Stimulated activated CD4-positive, alpha-beta T cell treated with anti-CD3 and anti-CD28 coated beads, TNF-alpha, amount 100 ng/mL, for 1 hour (primary cell): ENCODE data around the gene IGDCC3.

Source experiments
- DNase-seq, 3 donors: peaks; one replicate each; pipeline ENCODE4 v3.0.0-alpha.2; 2020; ENCODE audit warnings: low read depth in 3 of 3, low spot score in 1 of 3

The IGDCC3 gene

GRCh38 chr15:65377976-65378366, at the start of gene IGDCC3:
Gene IGDCC3, minus strand, starts transcription at chr15:65378002. Its CDS starts 214 bp downstream, at chr15:65377788.
- DNase-seq, result no peak

- no peak for DNase-seq
Measured at GRCh38 chr15:65426216-65426853, 48.5 kb upstream of the IGDCC3 start.

- DNase-seq, result no peak
Measured at GRCh38 chr15:65424683-65425082, 46.9 kb upstream of the IGDCC3 start.

DNA sequence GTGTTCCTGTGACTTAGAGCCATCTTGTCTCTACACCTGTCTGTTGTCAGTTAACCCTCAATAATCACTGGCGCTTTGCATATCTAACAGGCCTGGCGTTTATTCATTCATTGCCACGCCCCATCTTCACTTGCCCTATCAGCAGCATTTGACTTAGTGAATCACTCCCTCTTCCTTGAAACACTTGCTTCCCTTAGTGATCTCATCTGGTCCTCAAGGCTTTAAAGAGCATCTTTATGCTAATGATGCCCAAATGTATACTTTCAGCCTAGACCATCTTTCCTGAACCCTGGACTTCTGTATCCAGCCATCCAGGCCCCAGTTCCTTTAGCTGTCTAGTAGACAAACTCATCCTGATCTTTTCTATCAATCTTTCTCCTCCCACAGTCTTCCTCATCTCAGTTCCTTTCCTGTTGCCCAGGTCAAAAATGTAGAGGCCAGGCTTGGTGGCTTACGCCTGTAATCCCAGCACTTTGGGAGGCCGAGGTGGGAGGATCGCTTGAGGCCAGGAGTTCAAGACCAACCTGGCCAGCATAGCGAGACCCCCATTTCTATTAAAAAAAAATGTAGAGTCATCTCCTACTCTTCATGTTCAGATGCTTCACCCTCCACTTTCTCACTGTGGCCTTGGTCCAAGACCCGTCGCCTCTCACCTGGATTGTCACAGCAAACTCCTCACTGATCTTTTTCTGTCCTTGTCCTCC, 46.3 kb upstream of the IGDCC3 start:
- DNase-seq, result no peak

GRCh38 chr15:65423150-65423975, 45.6 kb upstream of the IGDCC3 start:
- DNase-seq, result no peak

DNA sequence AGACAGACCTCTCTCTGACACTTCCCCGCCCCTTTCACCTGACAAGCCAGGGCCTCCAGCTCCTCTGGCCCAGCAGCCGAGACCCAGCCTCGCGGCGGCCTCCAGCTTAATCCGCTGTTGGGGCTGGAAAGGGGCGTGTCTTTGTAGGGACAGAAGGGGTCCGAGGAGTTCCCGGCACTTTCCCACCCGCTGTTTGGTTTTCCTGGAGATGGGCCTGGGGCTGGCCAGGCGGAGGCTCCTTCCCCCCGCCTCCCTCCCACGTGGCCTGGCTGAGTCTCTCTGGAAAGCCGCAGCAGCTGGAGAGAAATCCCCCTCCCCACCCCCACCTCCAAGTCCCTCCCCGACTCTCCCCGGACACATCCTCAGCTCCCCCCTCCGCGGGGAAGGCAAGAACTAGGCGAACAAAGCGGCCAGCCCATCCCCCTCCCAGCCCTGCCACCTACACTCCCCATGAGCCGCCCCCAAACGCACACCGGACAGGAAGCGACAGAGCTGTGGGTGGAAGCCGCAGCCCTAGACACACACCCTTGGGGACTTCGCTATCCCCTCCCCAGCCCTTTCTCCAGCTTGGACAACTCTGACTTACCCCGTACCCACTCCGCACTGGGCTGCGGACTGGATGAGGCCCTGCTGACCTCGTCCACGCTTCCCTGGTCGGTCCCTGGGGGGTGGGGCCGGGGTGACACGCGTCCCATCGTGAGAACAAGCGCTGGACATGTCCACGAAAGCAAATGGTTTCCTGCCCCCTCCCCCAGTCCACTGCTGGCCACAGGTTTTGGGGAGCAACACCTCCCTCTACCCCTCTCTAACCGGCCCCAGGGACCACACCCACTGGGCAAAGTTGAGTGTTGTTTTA, 43.8 kb upstream of the IGDCC3 start:
- DNase-seq, result no peak

GRCh38 chr15:65420975-65421359, 43.2 kb upstream of the IGDCC3 start:
- DNase-seq, result no peak

DNA sequence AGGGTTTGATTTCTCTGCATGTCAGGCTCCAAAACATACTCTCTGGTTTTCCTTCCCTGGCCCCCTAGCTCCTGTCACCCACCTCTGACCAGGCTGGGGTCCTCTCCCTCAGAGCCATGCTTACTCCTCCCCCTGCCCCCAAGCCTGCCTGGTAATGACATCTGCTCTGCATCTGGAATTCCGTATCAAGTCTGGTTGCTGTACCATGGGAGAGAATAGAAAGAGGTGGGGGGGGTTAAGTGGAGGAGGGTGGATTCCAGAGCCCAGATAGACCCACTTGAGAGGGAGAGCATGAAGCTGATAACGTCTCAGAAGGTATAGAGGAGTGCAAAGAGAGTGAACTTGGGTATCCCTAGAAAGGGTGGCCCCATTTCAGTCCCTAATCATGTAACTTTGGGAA, 40.8 kb upstream of the IGDCC3 start:
- no peak for DNase-seq

DNA sequence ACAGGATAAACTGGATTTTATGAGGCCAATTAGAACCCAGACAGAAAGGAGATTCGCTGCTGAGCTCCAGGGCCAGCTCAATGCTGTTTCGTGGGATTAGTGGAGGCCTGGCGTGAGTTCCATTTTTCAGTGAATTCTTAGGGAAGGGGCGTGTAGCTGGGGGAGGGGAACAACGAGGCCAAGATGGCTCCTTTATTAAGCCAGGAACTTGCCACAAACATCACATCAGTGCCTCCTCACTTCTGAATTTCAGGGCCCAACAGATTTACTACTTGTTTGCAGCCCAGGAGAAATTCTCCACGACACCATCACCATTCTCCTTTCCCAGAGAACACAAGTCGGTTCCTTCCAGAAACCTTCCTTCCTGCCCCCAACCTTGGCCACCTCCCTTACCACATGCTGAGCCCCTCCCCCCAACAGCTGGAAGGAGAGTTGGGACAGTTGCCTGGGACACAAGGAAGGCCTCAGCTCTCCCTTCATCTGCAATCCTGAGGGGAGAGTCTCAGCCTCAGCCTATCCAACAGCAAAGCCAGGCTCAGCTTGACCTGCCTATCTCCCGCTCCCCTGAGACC, 39.1 kb upstream of the IGDCC3 start:
- no peak for DNase-seq

DNA sequence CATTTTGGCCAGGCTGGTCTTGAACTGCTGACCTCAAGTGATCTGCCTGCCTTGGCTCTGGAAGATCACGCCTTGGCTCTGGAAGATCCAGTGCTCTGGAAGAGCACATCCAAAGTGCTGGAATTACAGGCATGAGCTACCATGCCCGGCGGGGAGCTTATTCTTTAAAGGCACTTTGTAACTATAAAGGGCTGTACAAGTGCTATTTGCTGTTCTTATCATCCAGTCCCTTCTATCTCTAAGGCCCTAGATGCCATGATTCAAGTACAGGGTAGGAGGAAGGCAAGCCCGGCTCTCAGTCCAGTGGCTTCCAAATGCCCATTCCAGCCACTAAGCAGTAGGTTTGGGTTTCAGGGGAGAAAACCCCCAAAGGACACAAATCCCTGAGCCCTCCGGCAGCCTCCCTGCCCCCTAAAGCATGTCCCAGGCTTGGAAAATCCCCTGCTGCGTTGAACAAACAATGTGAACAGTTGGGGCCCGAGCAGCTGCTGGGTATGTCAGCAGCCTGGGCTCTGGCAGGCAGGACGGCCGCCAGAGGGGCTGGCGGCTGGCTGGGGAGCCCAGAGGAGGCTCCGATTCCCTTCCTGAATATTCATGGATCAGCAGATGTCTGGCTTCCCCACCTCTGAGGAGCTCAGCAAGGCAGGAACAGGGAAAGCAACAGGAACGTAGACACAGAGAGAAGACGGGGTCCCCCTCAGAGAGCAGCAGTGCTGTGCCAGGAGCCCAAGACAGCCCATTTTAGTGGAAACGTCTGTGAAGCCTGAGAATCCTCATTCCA, 37.2 kb upstream of the IGDCC3 start:
- no peak for DNase-seq

GRCh38 chr15:65413760-65414144, 36.0 kb upstream of the IGDCC3 start:
- DNase-seq, result no peak

DNA sequence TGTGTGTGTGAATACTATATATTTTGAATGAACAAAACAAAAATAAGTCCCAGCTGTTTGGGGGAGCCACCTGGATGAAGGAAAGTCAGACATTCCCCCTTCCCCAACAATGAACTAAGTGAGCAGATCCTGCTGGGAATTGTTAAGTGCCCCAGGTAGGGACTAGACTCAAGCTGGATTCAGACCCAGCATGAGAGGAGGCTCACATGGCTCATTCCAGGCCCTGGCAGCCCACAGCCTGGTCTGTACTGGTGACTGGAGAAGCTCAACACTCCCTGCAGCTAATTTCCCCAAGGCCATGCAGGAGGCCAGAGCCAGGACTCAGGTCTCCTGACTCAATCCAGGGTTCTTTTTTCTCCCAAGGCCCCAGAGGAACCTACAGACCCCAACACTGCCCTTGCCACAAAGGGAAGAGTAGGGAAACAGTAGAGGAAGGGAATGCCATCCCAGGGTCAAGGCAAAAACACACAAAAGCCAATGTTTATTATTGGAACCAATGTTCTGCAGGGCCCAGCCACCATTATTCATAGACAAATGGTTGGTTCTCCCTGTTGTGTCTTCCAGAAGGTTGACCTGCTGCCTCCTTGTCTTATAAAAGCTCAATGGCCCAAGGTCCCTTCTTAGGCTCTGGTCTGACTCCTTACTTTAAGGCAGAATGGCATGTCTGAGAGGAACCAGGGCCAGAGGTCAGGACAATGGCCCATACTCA, 35.4 kb upstream of the IGDCC3 start:
- DNase-seq, result no peak

GRCh38 chr15:65412556-65412955, 34.8 kb upstream of the IGDCC3 start:
- DNase-seq, result no peak

GRCh38 chr15:65411465-65412071, 33.8 kb upstream of the IGDCC3 start:
- DNase-seq, result no peak

DNA sequence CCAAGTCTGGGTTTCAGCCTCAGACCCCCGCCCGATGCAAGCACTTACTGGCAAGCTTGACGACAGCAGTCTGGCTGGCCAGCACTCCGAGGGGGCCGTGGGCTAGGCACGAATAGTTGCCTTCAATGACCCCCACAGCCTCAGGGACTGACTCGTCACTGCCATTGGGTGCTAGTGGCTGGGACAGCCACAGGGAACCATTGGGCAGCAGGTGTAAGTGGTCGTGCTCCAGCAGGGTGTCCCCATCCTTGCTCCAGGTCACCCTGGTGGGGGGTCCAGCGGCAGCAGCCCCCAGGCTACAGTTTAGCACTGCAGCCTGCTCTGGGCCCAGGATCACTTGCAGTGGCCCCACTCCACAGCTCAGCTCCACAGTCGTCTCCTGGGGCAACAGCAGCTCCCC, 33.2 kb upstream of the IGDCC3 start:
- no peak for DNase-seq

DNA sequence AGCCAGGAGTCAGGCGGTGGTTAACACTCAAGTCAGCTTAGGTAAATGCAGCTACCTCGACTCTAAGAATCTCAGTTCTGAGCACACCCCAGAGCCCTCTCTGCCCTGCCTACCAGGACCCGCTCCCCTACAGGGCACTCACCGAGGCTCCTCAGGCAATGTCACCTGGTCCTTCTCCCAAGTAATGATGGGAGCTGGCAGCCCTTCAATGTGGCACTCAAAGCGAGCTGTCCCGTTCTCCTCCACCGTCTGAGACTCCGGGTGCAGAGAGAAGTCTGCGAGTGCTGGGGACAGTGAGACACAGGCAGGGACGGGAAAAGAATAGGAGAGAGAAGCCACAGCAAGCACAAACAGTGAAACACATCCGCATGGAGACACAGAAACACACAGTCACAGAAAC, 32.2 kb upstream of the IGDCC3 start:
- DNase-seq, result no peak

- no peak for DNase-seq
Measured at GRCh38 chr15:65409036-65409631, 31.3 kb upstream of the IGDCC3 start.

- no peak for DNase-seq
Measured at GRCh38 chr15:65408324-65409035, 30.7 kb upstream of the IGDCC3 start.
